GM19328 (cell line): ENCODE measurements around the gene ABHD11.
"Not testable (repeated sequence)": the region's sequence is repeated elsewhere in the genome, so short reads cannot be mapped to it uniquely, and the experiment has no call there.

Source experiments
- ATAC-seq: cut with Tn5 transposase; IDR thresholded peaks from one replicate; pipeline ENCODE4 v1.9.1; 2021; ENCODE audit warnings: mild to moderate bottlenecking, moderate library complexity; ENCODE audit not compliant: unreplicated experiment

Gene ABHD11

DNA sequence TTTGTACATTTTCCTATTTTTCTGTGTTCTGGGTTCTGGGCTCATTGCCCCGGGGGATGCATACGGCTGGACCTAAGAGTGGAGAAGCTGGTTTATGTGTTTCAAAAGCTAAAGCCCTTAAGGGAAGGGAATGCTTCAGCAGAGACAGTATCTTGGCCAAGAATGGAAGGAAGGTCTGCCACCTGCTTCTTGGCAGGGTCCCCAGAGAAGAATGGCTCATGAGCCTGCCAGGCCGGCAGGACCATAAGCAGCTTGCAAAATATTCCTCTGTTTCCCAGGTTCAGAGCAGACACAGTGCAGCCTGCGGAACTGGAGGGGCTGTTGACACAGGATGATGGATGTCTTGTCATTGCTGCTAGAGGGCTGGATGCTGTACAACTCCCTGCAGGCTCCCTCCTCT is 7.8 kb upstream of the ABHD11 start:
- ATAC-seq = no peak

- ATAC-seq = no peak
Measured at GRCh38 chr7:73742753-73743641, 4.4 kb upstream of the ABHD11 start.

GRCh38 chr7:73742338-73742752 is 3.7 kb upstream of the ABHD11 start:
- ATAC-seq = no peak

DNA sequence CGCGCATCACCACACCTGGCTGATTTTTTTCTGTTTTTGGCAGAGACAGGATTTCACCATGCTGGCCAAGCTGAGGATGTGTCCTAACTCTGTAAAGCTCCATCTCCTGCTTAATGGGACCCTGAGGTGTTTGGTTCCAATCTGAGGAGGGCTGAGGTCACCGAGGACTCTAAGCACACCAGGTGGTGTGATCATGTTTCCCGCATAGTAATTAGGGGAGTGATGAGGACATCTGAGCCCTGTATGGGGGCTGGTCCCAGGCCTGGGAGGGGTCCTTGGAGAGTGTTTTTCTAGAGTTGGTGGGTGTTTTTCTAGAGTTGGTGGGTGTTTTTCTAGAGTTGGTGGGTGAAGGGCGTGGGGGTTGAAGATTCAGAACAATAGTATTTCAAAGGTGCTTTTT is 3.0 kb upstream of the ABHD11 start:
- no peak for ATAC-seq

DNA sequence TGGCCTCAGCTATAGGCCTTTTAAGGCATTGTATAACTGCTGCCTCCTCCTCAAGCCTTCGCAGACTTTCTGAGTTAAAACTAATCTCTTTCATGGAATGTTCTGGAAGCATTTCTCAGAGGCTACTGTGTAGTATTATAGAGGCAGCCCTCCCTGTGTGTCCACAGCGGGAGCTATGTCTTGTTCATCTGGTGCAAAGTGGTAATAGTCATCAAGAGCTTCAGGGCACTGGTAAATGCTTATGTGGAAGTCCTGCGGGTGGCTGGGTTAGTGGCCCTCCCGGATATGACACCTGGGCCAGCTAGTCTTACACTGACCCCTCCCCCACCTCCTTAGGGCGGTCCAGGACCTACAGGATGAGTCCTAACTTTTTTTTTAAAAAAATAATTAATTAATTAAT is 2.2 kb upstream of the ABHD11 start:
- no peak for ATAC-seq

- ATAC-seq = no peak
Measured at GRCh38 chr7:73740212-73740611, 1.6 kb upstream of the ABHD11 start.

- no peak for ATAC-seq
Measured at GRCh38 chr7:73739387-73739767, 775 bp upstream of the ABHD11 start.

- ATAC-seq = no peak
Measured at GRCh38 chr7:73738220-73738611, 386 bp downstream of the ABHD11 start.

- no peak for ATAC-seq
Measured at GRCh38 chr7:73737491-73738219, 947 bp downstream of the ABHD11 start.

GRCh38 chr7:73736885-73737284 is 1.7 kb downstream of the ABHD11 start:
- no peak for ATAC-seq

DNA sequence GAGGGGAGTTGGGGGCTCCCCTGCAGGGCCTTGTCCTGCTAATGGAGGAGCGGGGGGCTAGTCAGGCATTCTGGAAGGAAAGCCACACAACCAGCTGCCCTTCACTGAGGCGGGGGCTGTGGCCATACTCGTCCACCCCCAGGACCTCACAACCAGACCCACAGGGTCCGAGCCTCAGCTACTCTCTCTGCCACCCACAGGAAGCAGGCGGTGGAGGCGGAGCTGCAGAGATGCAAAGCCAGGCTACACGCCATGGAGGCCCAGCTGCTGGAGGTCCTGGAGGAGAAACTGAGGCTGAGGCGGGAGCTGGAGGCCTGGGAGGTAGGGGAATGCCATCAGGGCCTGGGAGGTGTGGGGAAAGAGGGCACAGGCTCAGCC is 3.1 kb downstream of the ABHD11 start:
- ATAC-seq = no peak

DNA sequence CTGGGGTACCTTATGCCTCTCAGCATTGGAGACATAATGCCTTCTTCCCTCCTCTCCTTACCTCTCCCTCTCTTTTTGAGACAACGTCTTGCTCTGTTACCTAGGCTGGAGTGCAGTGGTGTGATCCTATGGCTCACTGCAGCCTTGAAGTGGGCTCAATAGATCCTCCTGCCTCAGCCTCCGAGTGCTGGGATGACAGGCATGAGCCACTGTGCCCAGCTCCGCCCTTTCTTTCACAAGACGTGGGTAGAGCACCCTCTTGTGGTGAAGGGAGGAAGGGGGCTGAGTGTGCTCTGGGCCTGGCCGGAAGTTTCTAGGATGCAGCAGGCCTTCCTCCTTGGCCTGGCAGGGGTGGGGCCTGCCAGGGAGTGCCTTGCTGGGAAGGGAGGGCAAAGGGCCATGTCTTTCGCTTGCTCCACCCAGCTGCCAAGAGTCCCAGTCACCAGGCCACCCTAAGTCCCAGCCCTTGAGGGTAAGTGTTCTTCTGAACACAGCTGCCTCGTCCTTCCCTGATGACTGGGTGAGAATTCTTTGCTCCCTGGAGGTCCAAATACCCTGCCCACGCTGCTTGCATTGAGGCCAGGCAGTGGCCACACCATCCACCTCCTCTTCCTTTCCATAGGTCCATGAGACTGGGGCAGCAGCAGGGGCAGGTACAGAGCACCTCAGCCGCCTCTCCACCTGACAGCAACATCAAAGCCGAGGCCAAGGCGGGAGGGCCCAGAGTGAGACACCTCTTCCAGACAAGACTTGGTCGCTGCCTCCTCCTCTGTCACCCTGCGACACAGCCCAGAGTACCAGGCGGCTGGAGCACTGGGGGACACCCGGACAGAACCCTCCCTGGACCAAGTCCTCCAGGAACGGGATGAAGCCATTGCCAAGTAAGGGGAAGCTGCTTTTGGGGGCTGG is 3.7 kb downstream of the ABHD11 start:
- ATAC-seq = no peak

DNA sequence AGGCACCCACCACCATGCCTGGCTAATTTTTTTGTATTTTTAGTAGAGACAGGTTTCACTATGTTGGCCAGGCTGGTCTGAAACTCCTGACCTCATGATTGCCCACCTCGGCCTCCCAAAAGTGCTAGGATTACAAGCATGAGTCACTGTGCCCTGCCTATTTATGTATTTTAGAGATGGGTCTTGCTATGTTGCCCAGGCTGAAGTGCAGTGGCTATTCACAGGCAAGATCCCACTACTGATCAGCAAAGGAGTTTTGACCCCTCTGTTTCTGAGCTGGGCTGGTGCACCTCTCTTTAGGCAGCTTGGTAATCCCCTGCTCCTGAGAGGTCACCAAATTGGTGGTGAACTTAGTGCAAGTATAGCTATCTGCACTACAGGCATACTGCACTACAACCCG is 6.2 kb downstream of the ABHD11 start:
- no peak for ATAC-seq

DNA sequence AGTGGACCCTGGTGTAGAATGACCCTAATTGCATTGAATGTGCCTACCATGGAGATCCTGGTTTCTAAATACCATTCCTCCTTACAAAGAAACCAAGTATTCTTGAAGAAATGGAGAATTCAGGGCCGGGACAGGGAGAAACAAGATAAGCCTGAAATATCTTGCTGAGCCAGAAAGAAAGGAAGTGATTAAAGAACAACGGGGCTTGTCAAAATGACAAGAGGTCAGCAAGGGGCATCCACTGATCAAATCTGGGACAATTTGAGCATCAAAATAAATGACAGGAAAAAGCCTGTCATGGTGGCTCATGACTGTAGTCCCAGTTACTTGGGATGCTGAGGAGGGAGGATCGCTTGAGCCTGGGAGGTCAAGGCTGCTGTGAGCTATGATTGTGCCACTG is 8.1 kb downstream of the ABHD11 start:
- no peak for ATAC-seq

DNA sequence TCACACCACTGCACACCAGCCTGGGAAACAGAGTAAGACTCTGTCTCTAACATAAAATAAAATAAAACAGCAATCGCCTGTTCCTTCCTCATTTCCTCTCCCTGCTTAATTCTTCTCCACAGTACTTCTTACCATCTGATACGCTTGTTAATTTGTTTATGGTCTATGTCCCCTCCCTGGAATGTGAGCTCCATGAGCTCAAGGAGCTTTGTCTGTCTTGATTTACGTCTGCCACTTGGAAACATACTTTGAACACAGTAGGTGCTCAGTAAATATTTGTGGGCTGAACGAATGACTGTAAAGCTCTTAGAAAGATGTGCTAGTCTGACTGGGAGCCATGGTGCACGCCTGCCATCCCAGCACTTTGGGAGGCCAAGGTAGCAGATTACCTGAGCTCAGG is 10.1 kb downstream of the ABHD11 start:
- no peak for ATAC-seq

DNA sequence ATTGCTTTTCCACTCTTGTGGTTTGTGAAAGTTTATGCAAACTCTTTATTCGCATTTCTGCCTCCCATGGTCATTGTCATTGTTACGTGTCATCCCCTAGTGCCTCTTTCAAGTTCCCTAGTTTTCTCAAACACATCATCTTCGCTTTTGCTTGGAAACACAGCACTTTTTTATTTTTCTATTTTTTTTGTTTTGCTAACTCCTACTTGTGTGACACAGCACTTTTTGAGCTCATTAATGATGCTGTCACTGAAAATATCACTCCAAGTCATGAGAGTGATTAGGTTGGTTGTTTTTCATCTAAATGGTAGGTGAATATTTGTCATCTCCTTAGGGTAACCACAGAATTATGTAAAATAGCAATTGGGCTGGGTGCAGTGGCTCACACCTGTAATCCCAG is 10.7 kb downstream of the ABHD11 start:
- ATAC-seq = no peak

GRCh38 chr7:73726083-73726466 is 12.5 kb downstream of the ABHD11 start:
- ATAC-seq = no peak

- no peak for ATAC-seq
Measured at GRCh38 chr7:73723813-73724212, 14.8 kb downstream of the ABHD11 start.

GRCh38 chr7:73722785-73723184 is 15.8 kb downstream of the ABHD11 start:
- no peak for ATAC-seq

DNA sequence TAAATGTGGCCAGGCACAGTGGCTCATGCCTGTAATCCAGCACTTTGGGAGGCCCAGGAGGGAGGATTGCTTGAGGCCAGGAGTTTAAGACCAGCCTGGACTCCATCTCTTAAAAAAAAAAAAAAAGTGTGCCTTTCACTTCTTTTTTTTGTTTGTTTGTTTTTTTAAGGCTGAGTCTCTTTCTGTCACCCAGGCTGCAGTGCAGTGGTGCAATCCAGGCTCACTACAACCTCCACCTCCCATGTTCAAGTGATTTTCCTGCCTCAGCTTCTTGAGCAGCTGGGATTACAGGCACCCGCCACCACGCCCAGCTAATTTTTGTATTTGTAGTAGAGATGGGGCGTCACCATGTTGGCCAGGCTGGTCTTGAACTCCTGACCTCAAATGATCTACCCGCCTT is 16.4 kb downstream of the ABHD11 start:
- not testable (repeated sequence) for ATAC-seq

GRCh38 chr7:73721377-73721817 is 17.2 kb downstream of the ABHD11 start:
- no peak for ATAC-seq
